ENCODE results near the gene OTUD5.

- TF ChIP-seq, protein P1, sequence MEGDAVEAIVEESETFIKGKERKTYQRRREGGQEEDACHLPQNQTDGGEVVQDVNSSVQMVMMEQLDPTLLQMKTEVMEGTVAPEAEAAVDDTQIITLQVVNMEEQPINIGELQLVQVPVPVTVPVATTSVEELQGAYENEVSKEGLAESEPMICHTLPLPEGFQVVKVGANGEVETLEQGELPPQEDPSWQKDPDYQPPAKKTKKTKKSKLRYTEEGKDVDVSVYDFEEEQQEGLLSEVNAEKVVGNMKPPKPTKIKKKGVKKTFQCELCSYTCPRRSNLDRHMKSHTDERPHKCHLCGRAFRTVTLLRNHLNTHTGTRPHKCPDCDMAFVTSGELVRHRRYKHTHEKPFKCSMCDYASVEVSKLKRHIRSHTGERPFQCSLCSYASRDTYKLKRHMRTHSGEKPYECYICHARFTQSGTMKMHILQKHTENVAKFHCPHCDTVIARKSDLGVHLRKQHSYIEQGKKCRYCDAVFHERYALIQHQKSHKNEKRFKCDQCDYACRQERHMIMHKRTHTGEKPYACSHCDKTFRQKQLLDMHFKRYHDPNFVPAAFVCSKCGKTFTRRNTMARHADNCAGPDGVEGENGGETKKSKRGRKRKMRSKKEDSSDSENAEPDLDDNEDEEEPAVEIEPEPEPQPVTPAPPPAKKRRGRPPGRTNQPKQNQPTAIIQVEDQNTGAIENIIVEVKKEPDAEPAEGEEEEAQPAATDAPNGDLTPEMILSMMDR (IDR thresholded peaks at IDR 0.05; ENCODE audit: low read length) = no peak
- no peak for TF ChIP-seq EZH2 (IDR thresholded peaks at IDR 0.05; ENCODE audit: borderline replicate concordance, low read length)
Measured at GRCh38 chrX:48948589-48948988, 8.8 kb downstream of the OTUD5 start.
